GM08714 (cell line): Measurements from ENCODE around the gene NFE2L3.
A peak's percentile ranks its signal among the peaks of the same experiment; 100 is the strongest.
"Not testable (repeated sequence)": the region's sequence is repeated elsewhere in the genome, so short reads cannot be mapped to it uniquely, and the experiment has no call there.

Experiments
- H3K4me3 ChIP-seq: fragments of 200-500 bp; sonication (Bioruptor generic); 2 replicates; pipeline ENCODE4 v1.5.1; 2014; ENCODE audit warnings: mild to moderate bottlenecking, low read length, inconsistent platforms
- ZNF274 ChIP-seq: IDR thresholded peaks from 2 replicates; pipeline ENCODE4 v1.6.1; 2012; ENCODE audit warnings: mild to moderate bottlenecking, low read depth, low read length

Gene NFE2L3, protein sequence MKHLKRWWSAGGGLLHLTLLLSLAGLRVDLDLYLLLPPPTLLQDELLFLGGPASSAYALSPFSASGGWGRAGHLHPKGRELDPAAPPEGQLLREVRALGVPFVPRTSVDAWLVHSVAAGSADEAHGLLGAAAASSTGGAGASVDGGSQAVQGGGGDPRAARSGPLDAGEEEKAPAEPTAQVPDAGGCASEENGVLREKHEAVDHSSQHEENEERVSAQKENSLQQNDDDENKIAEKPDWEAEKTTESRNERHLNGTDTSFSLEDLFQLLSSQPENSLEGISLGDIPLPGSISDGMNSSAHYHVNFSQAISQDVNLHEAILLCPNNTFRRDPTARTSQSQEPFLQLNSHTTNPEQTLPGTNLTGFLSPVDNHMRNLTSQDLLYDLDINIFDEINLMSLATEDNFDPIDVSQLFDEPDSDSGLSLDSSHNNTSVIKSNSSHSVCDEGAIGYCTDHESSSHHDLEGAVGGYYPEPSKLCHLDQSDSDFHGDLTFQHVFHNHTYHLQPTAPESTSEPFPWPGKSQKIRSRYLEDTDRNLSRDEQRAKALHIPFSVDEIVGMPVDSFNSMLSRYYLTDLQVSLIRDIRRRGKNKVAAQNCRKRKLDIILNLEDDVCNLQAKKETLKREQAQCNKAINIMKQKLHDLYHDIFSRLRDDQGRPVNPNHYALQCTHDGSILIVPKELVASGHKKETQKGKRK

GRCh38 chr7:26151953-26152781, at the start of gene NFE2L3:
Gene NFE2L3, plus strand, starts transcription at chr7:26152198. Its CDS starts 301 bp downstream, at chr7:26152499.
- TF ChIP-seq ZNF274: no peak
- H3K4me3 ChIP-seq: peak within 1 kb of the TSS; percentile 97

GRCh38 chr7:26103596-26103995, 48.4 kb upstream of the NFE2L3 start:
- TF ChIP-seq ZNF274: no peak
- no peak overlapping the region for H3K4me3 ChIP-seq

- no peak overlapping the region for H3K4me3 ChIP-seq
- TF ChIP-seq ZNF274: no peak
These were observed 46.8 kb upstream of the NFE2L3 start for GRCh38 chr7:26105236-26105635.

- no peak for TF ChIP-seq ZNF274
- no peak overlapping the region for H3K4me3 ChIP-seq
These were observed 46.1 kb upstream of the NFE2L3 start for GRCh38 chr7:26105931-26106330.

DNA sequence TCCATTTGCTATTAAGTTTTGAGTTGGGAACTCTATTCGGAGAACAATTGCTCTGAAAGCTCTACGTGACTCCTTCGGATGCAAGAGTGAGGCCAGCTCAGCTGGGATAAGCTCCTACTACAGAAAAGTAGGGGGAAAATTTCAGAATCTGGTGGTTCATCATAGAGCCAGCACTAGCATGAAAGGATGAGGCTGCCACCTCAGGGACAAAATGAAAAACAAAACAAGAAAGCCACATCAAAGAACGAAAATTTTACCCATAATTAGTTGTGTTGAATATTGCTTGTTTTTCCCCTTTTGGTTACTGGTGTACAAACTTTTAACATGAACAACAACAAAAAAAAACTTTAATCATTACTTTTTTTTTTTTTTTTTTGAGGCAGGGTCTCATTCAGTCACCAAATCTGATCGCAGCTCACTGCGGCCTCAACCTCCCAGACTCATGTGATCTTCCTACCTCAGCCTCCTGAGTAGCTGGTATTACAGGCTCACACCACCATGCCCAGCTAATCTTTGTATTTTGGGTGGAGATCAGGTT, 39.7 kb upstream of the NFE2L3 start:
- no peak for TF ChIP-seq ZNF274
- H3K4me3 ChIP-seq: no peak overlapping the region

GRCh38 chr7:26115650-26116049, 36.3 kb upstream of the NFE2L3 start:
- no peak overlapping the region for H3K4me3 ChIP-seq
- TF ChIP-seq ZNF274: no peak

GRCh38 chr7:26117142-26117807, 34.7 kb upstream of the NFE2L3 start:
- H3K4me3 ChIP-seq: no peak overlapping the region
- no peak for TF ChIP-seq ZNF274

DNA sequence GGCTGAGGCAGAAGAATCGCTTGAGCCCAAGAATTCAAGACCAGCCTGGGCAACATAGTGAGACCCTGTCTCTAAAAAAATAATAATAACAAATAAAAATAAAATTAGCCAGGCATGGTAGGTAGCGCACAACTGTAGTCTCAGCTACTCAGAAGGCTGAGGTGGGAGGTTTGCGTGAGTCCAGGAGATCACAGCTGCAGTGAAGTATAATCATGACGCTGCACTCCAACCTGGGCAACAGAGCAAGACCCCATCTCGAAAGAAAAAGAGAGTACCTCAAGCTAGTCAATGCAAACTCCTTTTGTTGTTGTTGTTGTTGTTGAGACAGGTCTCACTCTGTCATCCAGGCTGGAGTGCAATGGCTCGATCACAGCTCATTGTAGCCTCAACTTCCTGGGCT, 34.0 kb upstream of the NFE2L3 start:
- no peak overlapping the region for H3K4me3 ChIP-seq
- TF ChIP-seq ZNF274: no peak

- no peak overlapping the region for H3K4me3 ChIP-seq
- TF ChIP-seq ZNF274: no peak
These were observed 29.3 kb upstream of the NFE2L3 start for GRCh38 chr7:26122745-26123144.

DNA sequence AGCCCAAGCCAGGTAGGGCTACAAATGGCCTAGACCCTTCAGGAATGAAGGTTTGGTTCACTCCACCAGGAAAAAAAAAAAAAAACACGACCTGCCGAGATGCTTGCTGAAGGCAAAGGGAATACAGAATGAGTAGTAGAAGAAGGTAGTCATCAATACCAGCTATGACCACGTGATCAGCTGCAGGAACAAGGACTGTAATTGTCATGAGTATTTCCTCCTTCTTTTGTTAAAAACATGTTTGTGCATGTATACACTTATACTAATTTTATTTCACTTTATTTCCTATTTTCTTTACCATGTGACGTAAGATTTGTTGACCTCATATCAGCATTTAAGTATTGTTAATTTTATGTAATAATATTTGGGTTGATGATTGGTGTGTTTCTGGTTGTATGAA, 27.2 kb upstream of the NFE2L3 start:
- not testable (repeated sequence) for H3K4me3 ChIP-seq

GRCh38 chr7:26127411-26127810, 24.6 kb upstream of the NFE2L3 start:
- no peak overlapping the region for H3K4me3 ChIP-seq
- no peak for TF ChIP-seq ZNF274

DNA sequence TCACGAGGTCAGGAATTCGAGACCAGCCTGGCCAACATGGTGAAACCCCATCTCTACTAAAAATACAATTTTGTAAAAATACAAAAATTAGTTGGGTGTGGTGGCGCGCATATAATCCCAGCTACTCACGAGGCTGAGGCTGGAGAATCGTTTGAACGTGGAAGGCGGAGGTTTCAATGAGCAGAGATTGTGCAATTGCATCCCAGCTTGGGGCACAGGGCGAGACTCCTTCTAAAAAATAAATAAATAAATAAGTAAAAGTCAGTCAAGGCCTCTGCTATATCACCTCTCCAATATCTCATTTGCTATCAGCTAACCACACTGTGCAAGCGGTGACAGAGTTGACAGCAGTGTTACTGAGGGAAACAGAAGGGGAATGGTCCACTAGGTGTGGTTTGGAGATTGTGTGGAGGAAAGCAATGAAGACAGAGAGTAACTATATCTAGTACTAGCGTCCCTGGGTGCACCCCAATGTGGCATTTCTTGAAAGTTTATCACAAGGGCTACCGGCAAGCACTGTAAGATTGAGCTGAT, 20.9 kb upstream of the NFE2L3 start:
- TF ChIP-seq ZNF274: no peak
- H3K4me3 ChIP-seq: no peak overlapping the region

GRCh38 chr7:26135076-26135475, 16.9 kb upstream of the NFE2L3 start:
- no peak overlapping the region for H3K4me3 ChIP-seq
- no peak for TF ChIP-seq ZNF274

- H3K4me3 ChIP-seq: no peak overlapping the region
- no peak for TF ChIP-seq ZNF274
These were observed 16.4 kb upstream of the NFE2L3 start for GRCh38 chr7:26135551-26135950.

DNA sequence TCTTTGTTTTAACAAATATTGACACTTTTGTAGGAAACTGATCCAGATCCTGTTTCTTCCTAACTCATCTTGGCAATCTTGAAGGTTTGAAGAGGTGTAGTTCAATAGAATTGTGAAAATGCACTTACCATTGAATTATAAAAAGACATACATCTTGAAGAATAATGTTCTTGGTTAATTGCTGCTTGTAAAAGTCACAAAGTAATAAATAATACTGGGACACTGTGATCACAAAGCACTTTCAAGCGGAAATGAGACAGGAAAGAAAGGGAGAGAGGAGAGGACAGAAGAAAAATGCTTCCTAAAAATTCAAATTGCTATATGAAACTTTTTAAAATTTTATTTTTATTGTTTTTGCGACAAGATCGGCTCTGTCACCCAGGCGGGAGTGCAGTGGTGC, 15.2 kb upstream of the NFE2L3 start:
- H3K4me3 ChIP-seq: no peak overlapping the region
- TF ChIP-seq ZNF274: no peak
